ENCODE measurements around the gene SHANK3. TPM values are rescaled to one million over a fixed set of nuclear protein-coding genes. Genes with fewer than 3 reads are reported as not detected.

The SHANK3 gene
- total and polyA plus RNA-seq, 2 donors (not counting 3 experiments of a cell fraction or from before 2014, with no cell fraction given), result 26.1 to 158 TPM

DNA sequence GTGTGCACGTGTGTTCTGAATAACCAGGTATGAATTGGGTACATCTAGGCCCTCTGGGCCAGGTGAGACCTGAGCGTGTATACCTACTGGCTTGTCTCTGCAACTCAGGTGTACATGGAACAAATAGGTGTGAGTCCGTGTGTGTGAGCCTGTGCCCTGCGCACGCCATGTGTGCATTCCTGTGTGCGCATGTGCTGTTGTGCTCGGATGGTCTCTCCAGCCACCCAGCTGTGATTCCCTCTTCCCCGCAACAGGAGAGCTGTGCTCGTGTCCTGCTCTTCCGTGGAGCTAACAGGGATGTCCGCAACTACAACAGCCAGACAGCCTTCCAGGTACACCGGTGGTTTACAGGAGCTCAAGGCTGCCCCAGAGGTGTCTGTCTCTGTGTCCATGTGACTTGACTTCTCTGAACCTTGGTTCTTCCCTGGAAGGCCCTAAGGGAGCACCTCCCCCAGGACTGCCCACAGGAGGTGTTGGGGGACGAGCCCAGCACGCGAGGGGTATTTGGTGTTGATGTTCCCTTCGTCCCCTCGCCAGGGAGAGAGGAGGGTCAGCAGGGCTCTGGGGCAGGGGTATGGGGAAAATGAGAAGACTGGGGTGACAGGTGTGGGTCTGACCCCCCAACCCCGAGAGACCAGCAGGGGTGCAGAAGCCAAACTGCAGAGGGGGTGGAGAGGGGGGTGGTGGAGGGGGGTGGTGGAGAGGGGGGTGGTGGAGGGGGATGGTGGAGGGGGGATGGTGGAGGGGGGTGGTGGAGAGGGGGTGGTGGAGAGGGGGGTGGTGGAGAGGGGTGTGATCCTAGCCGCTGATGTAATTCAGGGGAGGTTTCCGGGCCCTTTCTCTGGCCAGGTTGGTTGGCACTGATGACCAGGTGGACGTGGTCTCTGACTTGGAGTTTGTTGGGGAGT, 10.7 kb downstream of the SHANK3 start:
- Histone ChIP-seq H3K27me3 (ENCODE audit: control insufficient read depth in 2 of 2, insufficient read depth in 2 of 2, low read length in 2 of 2) (no peaks in the 10 kb centered on the region), H3K36me3 (ENCODE audit: control insufficient read depth in 2 of 2, extremely low read depth in 1 of 2, insufficient read depth in 2 of 2, low read length in 2 of 2) (peaks cover 25 to 49% of the 10 kb centered on the region in 2 experiments), H3K9me3 (replicated peaks; ENCODE audit: control insufficient read depth, insufficient read depth, low read length) (no peaks in the 10 kb centered on the region), H3K79me2 (ENCODE audit: control insufficient read depth, insufficient read depth, low read length) (peaks cover 62% of the 10 kb centered on the region), H3K9ac (replicated peaks; ENCODE audit: extremely low read depth, insufficient read depth, low read length) (no peak overlapping the region), H3K4me3 (replicated peaks in 1 of 3; ENCODE audit: insufficient read depth in 1 of 3, low read depth in 1 of 3, low read length in 3 of 3) (no peak overlapping the region), H2AFZ (ENCODE audit: low read depth, low read length) (no peak overlapping the region), H3K27ac (ENCODE audit: insufficient read depth, low read depth, low read length) (no peak overlapping the region), H3K4me2 (ENCODE audit: insufficient read depth, low read length) (no peak overlapping the region), H3K9me1 (replicated peaks; ENCODE audit: control insufficient read depth, extremely low read depth, insufficient read depth, low read length) (no peaks in the 10 kb centered on the region), H4K20me1 (replicated peaks; ENCODE audit: control insufficient read depth, extremely low read depth, insufficient read depth, low read length) (no peaks in the 10 kb centered on the region), H3K4me1 (ENCODE audit: control insufficient read depth, extremely low read depth, insufficient read depth, low read length) (peaks cover 4% of the 10 kb centered on the region)
- POLR2A ChIA-PET, result no interaction called here
- FAIRE-seq (no peak), DNase-seq (ENCODE audit: low read depth, low spot score) (no peak)
- CTCF ChIA-PET, result interaction anchor here (1.3 kb wide), 1 partner anchor 57 kb away, joined by 3 read pairs; no protein-coding TSS in a partner anchor
- TF ChIP-seq GATA2 (IDR thresholded peaks at IDR 0.05; ENCODE audit: insufficient read depth, insufficient read length, low read depth, low read length) (no peak), MYC (IDR thresholded peaks at IDR 0.05; ENCODE audit: low read depth, low read length) (no peak), EZH2 (IDR thresholded peaks at IDR 0.05; ENCODE audit: borderline replicate concordance, low read depth, low read length, severe bottlenecking) (no peak), FOS (IDR thresholded peaks at IDR 0.05; ENCODE audit: borderline replicate concordance, insufficient read depth, low read length) (no peak), POLR2A (IDR thresholded peaks at IDR 0.05; ENCODE audit: low read depth, low read length) (no peak), POLR2AphosphoS5 (IDR thresholded peaks at IDR 0.05; ENCODE audit: insufficient read depth, low read depth, low read length) (no peak), JUN (IDR thresholded peaks at IDR 0.05; ENCODE audit: borderline replicate concordance, insufficient read depth, insufficient read length, low read depth) (no peak)
- TF ChIP-seq, protein P1, sequence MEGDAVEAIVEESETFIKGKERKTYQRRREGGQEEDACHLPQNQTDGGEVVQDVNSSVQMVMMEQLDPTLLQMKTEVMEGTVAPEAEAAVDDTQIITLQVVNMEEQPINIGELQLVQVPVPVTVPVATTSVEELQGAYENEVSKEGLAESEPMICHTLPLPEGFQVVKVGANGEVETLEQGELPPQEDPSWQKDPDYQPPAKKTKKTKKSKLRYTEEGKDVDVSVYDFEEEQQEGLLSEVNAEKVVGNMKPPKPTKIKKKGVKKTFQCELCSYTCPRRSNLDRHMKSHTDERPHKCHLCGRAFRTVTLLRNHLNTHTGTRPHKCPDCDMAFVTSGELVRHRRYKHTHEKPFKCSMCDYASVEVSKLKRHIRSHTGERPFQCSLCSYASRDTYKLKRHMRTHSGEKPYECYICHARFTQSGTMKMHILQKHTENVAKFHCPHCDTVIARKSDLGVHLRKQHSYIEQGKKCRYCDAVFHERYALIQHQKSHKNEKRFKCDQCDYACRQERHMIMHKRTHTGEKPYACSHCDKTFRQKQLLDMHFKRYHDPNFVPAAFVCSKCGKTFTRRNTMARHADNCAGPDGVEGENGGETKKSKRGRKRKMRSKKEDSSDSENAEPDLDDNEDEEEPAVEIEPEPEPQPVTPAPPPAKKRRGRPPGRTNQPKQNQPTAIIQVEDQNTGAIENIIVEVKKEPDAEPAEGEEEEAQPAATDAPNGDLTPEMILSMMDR (IDR thresholded peaks at IDR 0.05; ENCODE audit: extremely low read depth in 1 of 2, insufficient read depth in 1 of 2, low read depth in 1 of 2, low read length in 2 of 2), result no peak
- TF ChIP-seq, protein P2, sequence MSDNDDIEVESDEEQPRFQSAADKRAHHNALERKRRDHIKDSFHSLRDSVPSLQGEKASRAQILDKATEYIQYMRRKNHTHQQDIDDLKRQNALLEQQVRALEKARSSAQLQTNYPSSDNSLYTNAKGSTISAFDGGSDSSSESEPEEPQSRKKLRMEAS (IDR thresholded peaks at IDR 0.05; ENCODE audit: insufficient read depth, insufficient read length), result no peak
- dilution Hi-C loops (cut with MboI; ENCODE audit: extremely low pct_ligation_motif_present, low sequenced_read_pairs) (no loop called here), intact Hi-C loops (cut with micrococcal nuclease) (no loop called here)
- BruUV-seq (replicated peaks), result no TSS peak

Measured in endothelial cell of umbilical vein (primary cell).